Ishikawa (cell line): ENCODE results near the gene ASTN2.

ENCODE experiments used
- EGR1 ChIP-seq: IDR thresholded peaks from 2 replicates; pipeline ENCODE4 v1.6.1; 2012
- EP300 ChIP-seq: IDR thresholded peaks from 2 replicates; pipeline ENCODE4 v1.6.1; 2012; ENCODE audit warnings: borderline replicate concordance
- TAF1 ChIP-seq: IDR thresholded peaks from 2 replicates; pipeline ENCODE4 v1.6.1; 2012; ENCODE audit warnings: low read depth, mild to moderate bottlenecking

DNA sequence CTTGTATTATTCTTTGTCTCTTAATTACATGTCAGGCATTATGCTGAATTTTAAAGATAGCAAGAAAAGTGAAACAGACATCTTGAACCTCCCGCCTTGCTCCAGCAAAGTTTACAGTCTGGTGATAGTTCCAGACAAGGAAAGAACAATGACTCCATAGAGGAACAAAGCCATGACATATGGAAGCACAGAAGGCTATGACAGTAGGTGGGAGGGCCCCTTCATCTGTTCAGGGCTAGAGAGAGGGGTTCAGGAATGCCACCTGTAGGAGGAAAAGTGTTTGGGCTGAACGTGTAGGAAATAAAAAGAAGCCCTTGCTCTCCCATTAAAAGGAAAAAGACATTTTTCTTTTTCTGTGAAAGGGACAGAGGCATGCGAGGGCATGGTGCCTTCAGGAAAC, 412.2 kb downstream of the ASTN2 start:
- TF ChIP-seq TAF1 (no peak), EGR1 (no peak), EP300 (no peak)
